Left kidney (tissue), 2 donors: ENCODE data around the gene KCNN3. TPM values are rescaled to one million over a fixed set of nuclear protein-coding genes. Genes with fewer than 3 reads are reported as not detected.

Experiments
- DNase-seq: peaks from one replicate; pipeline ENCODE4 v3.0.0-alpha.2; 2013
- polyA plus RNA-seq: library from polyadenylated mRNA; unstranded; fragments of 120-200 nt; gene quantifications from one replicate; pipeline ENCODE4 v1.2.1, GENCODE V29; 2013; ENCODE audit not compliant: insufficient read length

Gene KCNN3
- polyA plus RNA-seq, 1 donor: 2.3 TPM

GRCh38 chr1:154770897-154771594, 99.0 kb downstream of the KCNN3 start:
- DNase-seq: no peak

- no peak for DNase-seq
Observed at GRCh38 chr1:154769193-154769895, 100.7 kb downstream of the KCNN3 start.

GRCh38 chr1:154768456-154769125, 101.5 kb downstream of the KCNN3 start:
- no peak for DNase-seq

- no peak for DNase-seq
Observed at GRCh38 chr1:154767315-154768240, 102.5 kb downstream of the KCNN3 start.

- no peak for DNase-seq
Observed at GRCh38 chr1:154765970-154766369, 104.1 kb downstream of the KCNN3 start.

GRCh38 chr1:154764773-154765172, 105.3 kb downstream of the KCNN3 start:
- no peak for DNase-seq

GRCh38 chr1:154764181-154764580, 105.9 kb downstream of the KCNN3 start:
- DNase-seq: no peak

GRCh38 chr1:154760469-154760933, 109.6 kb downstream of the KCNN3 start:
- peak; percentile 64 for DNase-seq

GRCh38 chr1:154759793-154760192, 110.3 kb downstream of the KCNN3 start:
- DNase-seq: no peak

GRCh38 chr1:154759196-154759595, 110.9 kb downstream of the KCNN3 start:
- DNase-seq: no peak

GRCh38 chr1:154758346-154758745, 111.7 kb downstream of the KCNN3 start:
- DNase-seq: no peak

- no peak for DNase-seq
Observed at GRCh38 chr1:154756793-154757548, 113.1 kb downstream of the KCNN3 start.

GRCh38 chr1:154755858-154756730, 114.0 kb downstream of the KCNN3 start:
- DNase-seq: no peak

GRCh38 chr1:154753426-154753825, 116.7 kb downstream of the KCNN3 start:
- no peak for DNase-seq

GRCh38 chr1:154752273-154753030, 117.6 kb downstream of the KCNN3 start:
- no peak for DNase-seq

GRCh38 chr1:154751690-154752089, 118.4 kb downstream of the KCNN3 start:
- DNase-seq: no peak

- DNase-seq: no peak
Observed at GRCh38 chr1:154750681-154751665, 119.1 kb downstream of the KCNN3 start.
